ENCODE results near the gene PNMA3. TPM values are rescaled to one million over a fixed set of nuclear protein-coding genes. Genes with fewer than 3 reads are reported as not detected.
A peak's percentile ranks its signal among the peaks of the same experiment; 100 is the strongest.
"Not testable (repeated sequence)": the region's sequence is repeated elsewhere in the genome, so short reads cannot be mapped to it uniquely, and the experiment has no call there.

PNMA3 gene
- total and polyA plus RNA-seq, 2 experiments from 2014 or later = not detected

GRCh38 chrX:153060095-153060445 lies 3.8 kb downstream of the PNMA3 start:
- Histone ChIP-seq H3K9me2 (ENCODE audit: insufficient read depth) (no peaks in the 10 kb centered on the region), H3K36me3 (ENCODE audit: low read depth) (no peaks in the 10 kb centered on the region), H3K9ac (no peak overlapping the region), H3K27ac (no peak overlapping the region), H3K27me3 (replicated peaks; ENCODE audit: insufficient read depth) (no peaks in the 10 kb centered on the region), H3K79me2 (ENCODE audit: insufficient read depth) (no peaks in the 10 kb centered on the region), H3K4me3 (no peak overlapping the region), H2AFZ (no peak overlapping the region), H3K9me3 (ENCODE audit: low read depth) (no peaks in the 10 kb centered on the region), H3K4me2 (ENCODE audit: unreplicated experiment) (no peak overlapping the region), H3K4me1 (ENCODE audit: insufficient read depth) (peaks cover 8% of the 10 kb centered on the region), H4K20me1 (ENCODE audit: insufficient read depth) (no peaks in the 10 kb centered on the region), H3F3A (ENCODE audit: insufficient read depth) (no peaks in the 10 kb centered on the region)
- DNase-seq = no peak
- TF ChIP-seq EZH2phosphoT487 (IDR thresholded peaks at IDR 0.05; ENCODE audit: insufficient read depth, low read depth) (no peak), EZH2 (IDR thresholded peaks at IDR 0.05; ENCODE audit: insufficient read depth, poor library complexity, severe bottlenecking) (no peak)
- in situ Hi-C loops (cut with MboI) = no loop called here
- 50 to 51% methylated on average over 5 to 8 of the region's 8 CpGs for WGBS, 2 experiments (ENCODE audit: low coverage in 1 of 2, low lambda C conversion rate in 2 of 2, missing lambda C conversion rate in 2 of 2)

- no peaks in the 10 kb centered on the region for H4K20me1 ChIP-seq (ENCODE audit: insufficient read depth)
- H3K4me3 ChIP-seq = no peak overlapping the region
- H3K4me1 ChIP-seq (ENCODE audit: insufficient read depth) = peaks cover 8% of the 10 kb centered on the region
- H3K79me2 ChIP-seq (ENCODE audit: insufficient read depth) = no peaks in the 10 kb centered on the region
- no peak overlapping the region for H3K9ac ChIP-seq
- no peaks in the 10 kb centered on the region for H3F3A ChIP-seq (ENCODE audit: insufficient read depth)
- no peak overlapping the region for H3K4me2 ChIP-seq (ENCODE audit: unreplicated experiment)
- H3K27me3 ChIP-seq (replicated peaks; ENCODE audit: insufficient read depth) = no peaks in the 10 kb centered on the region
- no peak overlapping the region for H2AFZ ChIP-seq
- in situ Hi-C loops (cut with MboI) = no loop called here
- no peaks in the 10 kb centered on the region for H3K9me3 ChIP-seq (ENCODE audit: low read depth)
- 0 to 2% methylated on average over 3 of the region's 3 CpGs for WGBS, 2 experiments (ENCODE audit: low coverage in 1 of 2, low lambda C conversion rate in 2 of 2, missing lambda C conversion rate in 2 of 2)
- no peak overlapping the region for H3K27ac ChIP-seq
- no peaks in the 10 kb centered on the region for H3K9me2 ChIP-seq (ENCODE audit: insufficient read depth)
- peak; percentile 68 for DNase-seq
- TF ChIP-seq EZH2 (IDR thresholded peaks at IDR 0.05; ENCODE audit: insufficient read depth, poor library complexity, severe bottlenecking) = no peak
- no peak for TF ChIP-seq EZH2phosphoT487 (IDR thresholded peaks at IDR 0.05; ENCODE audit: insufficient read depth, low read depth)
- no peaks in the 10 kb centered on the region for H3K36me3 ChIP-seq (ENCODE audit: low read depth)
Observed at GRCh38 chrX:153061732-153062131, 5.5 kb downstream of the PNMA3 start.

GRCh38 chrX:153063315-153063714 lies 7.0 kb downstream of the PNMA3 start:
- Histone ChIP-seq H3K4me2 (ENCODE audit: unreplicated experiment) (no peak overlapping the region), H3K27me3 (replicated peaks; ENCODE audit: insufficient read depth) (no peaks in the 10 kb centered on the region), H3K9me2 (ENCODE audit: insufficient read depth) (no peaks in the 10 kb centered on the region), H2AFZ (no peak overlapping the region), H3F3A (ENCODE audit: insufficient read depth) (no peaks in the 10 kb centered on the region), H3K9me3 (ENCODE audit: low read depth) (no peaks in the 10 kb centered on the region), H3K79me2 (ENCODE audit: insufficient read depth) (no peaks in the 10 kb centered on the region), H3K27ac (no peak overlapping the region), H3K9ac (no peak overlapping the region), H3K4me1 (ENCODE audit: insufficient read depth) (peaks cover 8% of the 10 kb centered on the region), H3K4me3 (no peak overlapping the region), H3K36me3 (ENCODE audit: low read depth) (no peaks in the 10 kb centered on the region), H4K20me1 (ENCODE audit: insufficient read depth) (no peaks in the 10 kb centered on the region)
- peak; percentile 40 for DNase-seq
- in situ Hi-C loops (cut with MboI) = no loop called here
- TF ChIP-seq EZH2phosphoT487 (IDR thresholded peaks at IDR 0.05; ENCODE audit: insufficient read depth, low read depth) (no peak), EZH2 (IDR thresholded peaks at IDR 0.05; ENCODE audit: insufficient read depth, poor library complexity, severe bottlenecking) (no peak)

- WGBS, 2 experiments (ENCODE audit: low coverage in 1 of 2, low lambda C conversion rate in 2 of 2, missing lambda C conversion rate in 2 of 2) = 88 to 100% methylated on average over 2 of the region's 2 CpGs
- H3K9me3 ChIP-seq (ENCODE audit: low read depth) = no peaks in the 10 kb centered on the region
- no peaks in the 10 kb centered on the region for H4K20me1 ChIP-seq (ENCODE audit: insufficient read depth)
- H3K4me2 ChIP-seq (ENCODE audit: unreplicated experiment) = no peak overlapping the region
- H3K27ac ChIP-seq = no peak overlapping the region
- TF ChIP-seq EZH2phosphoT487 (IDR thresholded peaks at IDR 0.05; ENCODE audit: insufficient read depth, low read depth) (no peak), EZH2 (IDR thresholded peaks at IDR 0.05; ENCODE audit: insufficient read depth, poor library complexity, severe bottlenecking) (no peak)
- no peaks in the 10 kb centered on the region for H3F3A ChIP-seq (ENCODE audit: insufficient read depth)
- H3K79me2 ChIP-seq (ENCODE audit: insufficient read depth) = no peaks in the 10 kb centered on the region
- H3K27me3 ChIP-seq (replicated peaks; ENCODE audit: insufficient read depth) = no peaks in the 10 kb centered on the region
- H3K9me2 ChIP-seq (ENCODE audit: insufficient read depth) = no peaks in the 10 kb centered on the region
- no peak overlapping the region for H3K4me3 ChIP-seq
- DNase-seq = no peak
- H2AFZ ChIP-seq = no peak overlapping the region
- in situ Hi-C loops (cut with MboI) = no loop called here
- no peaks in the 10 kb centered on the region for H3K36me3 ChIP-seq (ENCODE audit: low read depth)
- peaks cover 8% of the 10 kb centered on the region for H3K4me1 ChIP-seq (ENCODE audit: insufficient read depth)
- no peak overlapping the region for H3K9ac ChIP-seq
Observed at GRCh38 chrX:153064061-153064460, 7.8 kb downstream of the PNMA3 start.

- peaks cover 8% of the 10 kb centered on the region for H3K4me1 ChIP-seq (ENCODE audit: insufficient read depth)
- H3K4me3 ChIP-seq = no peak overlapping the region
- H4K20me1 ChIP-seq (ENCODE audit: insufficient read depth) = no peaks in the 10 kb centered on the region
- H3K9me2 ChIP-seq (ENCODE audit: insufficient read depth) = no peaks in the 10 kb centered on the region
- no peaks in the 10 kb centered on the region for H3K27me3 ChIP-seq (replicated peaks; ENCODE audit: insufficient read depth)
- WGBS, 2 experiments (ENCODE audit: low coverage in 1 of 2, low lambda C conversion rate in 2 of 2, missing lambda C conversion rate in 2 of 2) = 13 to 55% methylated on average over 4 to 5 of the region's 6 CpGs
- H2AFZ ChIP-seq = no peak overlapping the region
- in situ Hi-C loops (cut with MboI) = no loop called here
- TF ChIP-seq EZH2 (IDR thresholded peaks at IDR 0.05; ENCODE audit: insufficient read depth, poor library complexity, severe bottlenecking) (no peak), EZH2phosphoT487 (IDR thresholded peaks at IDR 0.05; ENCODE audit: insufficient read depth, low read depth) (no peak)
- no peaks in the 10 kb centered on the region for H3K9me3 ChIP-seq (ENCODE audit: low read depth)
- no peaks in the 10 kb centered on the region for H3K79me2 ChIP-seq (ENCODE audit: insufficient read depth)
- no peak overlapping the region for H3K27ac ChIP-seq
- DNase-seq = peak; percentile 25
- H3F3A ChIP-seq (ENCODE audit: insufficient read depth) = no peaks in the 10 kb centered on the region
- no peaks in the 10 kb centered on the region for H3K36me3 ChIP-seq (ENCODE audit: low read depth)
- no peak overlapping the region for H3K4me2 ChIP-seq (ENCODE audit: unreplicated experiment)
- no peak overlapping the region for H3K9ac ChIP-seq
Observed at GRCh38 chrX:153065389-153065788, 9.1 kb downstream of the PNMA3 start.

GRCh38 chrX:153066402-153066801 lies 10.1 kb downstream of the PNMA3 start:
- WGBS, 2 experiments (ENCODE audit: low coverage in 1 of 2, low lambda C conversion rate in 2 of 2, missing lambda C conversion rate in 2 of 2) = 60 to 94% methylated on average over 1 to 3 of the region's 12 CpGs
- H3K36me3 ChIP-seq (ENCODE audit: low read depth); in situ Hi-C loops (cut with MboI): not testable (repeated sequence)

GRCh38 chrX:153071909-153072583 lies 15.8 kb downstream of the PNMA3 start, which contains the start of gene PNMA6A:
Gene PNMA6A (plus strand): TSS chrX:153072454. CDS start chrX:153073063, 609 bp downstream.
- H3K36me3 ChIP-seq (ENCODE audit: low read depth); H3K4me1 ChIP-seq (ENCODE audit: insufficient read depth); H3K9me2 ChIP-seq (ENCODE audit: insufficient read depth); H3K4me2 ChIP-seq (ENCODE audit: unreplicated experiment); H3F3A ChIP-seq (ENCODE audit: insufficient read depth); H3K27ac ChIP-seq; H3K9me3 ChIP-seq (ENCODE audit: low read depth); H2AFZ ChIP-seq; H3K27me3 ChIP-seq (replicated peaks; ENCODE audit: insufficient read depth); DNase-seq; in situ Hi-C loops (cut with MboI); H4K20me1 ChIP-seq (ENCODE audit: insufficient read depth); H3K9ac ChIP-seq; H3K79me2 ChIP-seq (ENCODE audit: insufficient read depth); H3K4me3 ChIP-seq: not testable (repeated sequence)
- WGBS, 2 experiments (ENCODE audit: low coverage in 1 of 2, low lambda C conversion rate in 2 of 2, missing lambda C conversion rate in 2 of 2) = no CpG with 5 or more reads among the region's 76 CpGs

More at GRCh38 chrX:153066402-153066801, 10.1 kb downstream of the PNMA3 start:
- not testable (repeated sequence) for H3F3A ChIP-seq (ENCODE audit: insufficient read depth); H3K79me2 ChIP-seq (ENCODE audit: insufficient read depth); H3K27ac ChIP-seq; H3K9me3 ChIP-seq (ENCODE audit: low read depth); H3K4me2 ChIP-seq (ENCODE audit: unreplicated experiment); H2AFZ ChIP-seq; H3K4me1 ChIP-seq (ENCODE audit: insufficient read depth); H3K27me3 ChIP-seq (replicated peaks; ENCODE audit: insufficient read depth); H3K4me3 ChIP-seq; H3K9me2 ChIP-seq (ENCODE audit: insufficient read depth); H3K9ac ChIP-seq; H4K20me1 ChIP-seq (ENCODE audit: insufficient read depth); DNase-seq

All from GM23248 (cell line).